Prostate gland (tissue), 2 donors: ENCODE data around the gene JARID2.

ENCODE experiments used
- POLR2A ChIP-seq: fragments of 450-650 bp; IDR thresholded peaks from one replicate; pipeline ENCODE4 v1.6.1; 2016; ENCODE audit warnings: antibody characterized with exemption, mild to moderate bottlenecking
- POLR2AphosphoS5 ChIP-seq: sonication (generic); formaldehyde crosslinking; IDR thresholded peaks from one replicate; pipeline ENCODE4 v1.6.1; 2017; ENCODE audit warnings: antibody characterized with exemption
- TF ChIP-seq, protein P1 (sequence below), 4 experiments: fragments of 200-600 bp in 2 of 4; fragments of 450-650 bp in 2 of 4; sonication (generic) in 2 of 4; IDR thresholded peaks; 1 replicate in 3 of 4; 2 replicates in 1 of 4; pipeline ENCODE4 v1.5.1; 2016 to 2019; ENCODE audit warnings: antibody characterized with exemption in 4 of 4, mild to moderate bottlenecking in 2 of 4, moderate library complexity in 2 of 4

DNA sequence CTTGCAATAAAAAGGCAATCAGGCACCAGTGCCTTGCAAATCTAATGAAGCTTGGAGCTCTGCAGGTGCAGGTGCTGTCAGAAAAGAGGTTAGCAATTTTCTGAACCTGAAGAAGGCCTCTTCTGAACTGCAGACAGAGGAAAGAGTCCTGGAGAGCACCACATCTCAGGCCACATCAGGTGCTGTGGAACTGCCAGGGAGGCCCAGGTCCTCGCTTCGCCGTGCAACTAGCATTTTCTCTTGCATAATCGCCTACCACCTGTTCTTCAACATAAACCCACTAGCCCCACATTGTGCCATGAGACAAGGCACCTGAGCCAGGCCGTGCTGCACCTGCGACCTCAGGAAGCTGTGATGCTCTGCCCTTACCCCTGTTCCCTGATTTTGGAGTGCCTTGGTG, 229.4 kb downstream of the JARID2 start:
- TF ChIP-seq POLR2A (no peak), POLR2AphosphoS5 (no peak)
- TF ChIP-seq, protein P1, sequence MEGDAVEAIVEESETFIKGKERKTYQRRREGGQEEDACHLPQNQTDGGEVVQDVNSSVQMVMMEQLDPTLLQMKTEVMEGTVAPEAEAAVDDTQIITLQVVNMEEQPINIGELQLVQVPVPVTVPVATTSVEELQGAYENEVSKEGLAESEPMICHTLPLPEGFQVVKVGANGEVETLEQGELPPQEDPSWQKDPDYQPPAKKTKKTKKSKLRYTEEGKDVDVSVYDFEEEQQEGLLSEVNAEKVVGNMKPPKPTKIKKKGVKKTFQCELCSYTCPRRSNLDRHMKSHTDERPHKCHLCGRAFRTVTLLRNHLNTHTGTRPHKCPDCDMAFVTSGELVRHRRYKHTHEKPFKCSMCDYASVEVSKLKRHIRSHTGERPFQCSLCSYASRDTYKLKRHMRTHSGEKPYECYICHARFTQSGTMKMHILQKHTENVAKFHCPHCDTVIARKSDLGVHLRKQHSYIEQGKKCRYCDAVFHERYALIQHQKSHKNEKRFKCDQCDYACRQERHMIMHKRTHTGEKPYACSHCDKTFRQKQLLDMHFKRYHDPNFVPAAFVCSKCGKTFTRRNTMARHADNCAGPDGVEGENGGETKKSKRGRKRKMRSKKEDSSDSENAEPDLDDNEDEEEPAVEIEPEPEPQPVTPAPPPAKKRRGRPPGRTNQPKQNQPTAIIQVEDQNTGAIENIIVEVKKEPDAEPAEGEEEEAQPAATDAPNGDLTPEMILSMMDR (IDR thresholded peaks at IDR 0.05) = no peak
